Fibroblast of lung (primary cell): Measurements from ENCODE around the gene FOXL3.

Experiments used
- EZH2 ChIP-seq: IDR thresholded peaks from 2 replicates; pipeline ENCODE4 v1.5.1; 2012; ENCODE audit warnings: low read length, control low read depth, mild to moderate bottlenecking; ENCODE audit errors: missing control alignments
- TF ChIP-seq, protein P1 (sequence below), 2 donors: IDR thresholded peaks in 1 of 2; conservative IDR thresholded peaks in 1 of 2; 1 replicate in 1 of 2; 2 replicates in 1 of 2; pipeline ENCODE4 v1.5.1; 2011 to 2012; ENCODE audit warnings: low read length in 2 of 2, control low read depth in 1 of 2, inconsistent platforms in 1 of 2, low read depth in 1 of 2, mild to moderate bottlenecking in 1 of 2

DNA sequence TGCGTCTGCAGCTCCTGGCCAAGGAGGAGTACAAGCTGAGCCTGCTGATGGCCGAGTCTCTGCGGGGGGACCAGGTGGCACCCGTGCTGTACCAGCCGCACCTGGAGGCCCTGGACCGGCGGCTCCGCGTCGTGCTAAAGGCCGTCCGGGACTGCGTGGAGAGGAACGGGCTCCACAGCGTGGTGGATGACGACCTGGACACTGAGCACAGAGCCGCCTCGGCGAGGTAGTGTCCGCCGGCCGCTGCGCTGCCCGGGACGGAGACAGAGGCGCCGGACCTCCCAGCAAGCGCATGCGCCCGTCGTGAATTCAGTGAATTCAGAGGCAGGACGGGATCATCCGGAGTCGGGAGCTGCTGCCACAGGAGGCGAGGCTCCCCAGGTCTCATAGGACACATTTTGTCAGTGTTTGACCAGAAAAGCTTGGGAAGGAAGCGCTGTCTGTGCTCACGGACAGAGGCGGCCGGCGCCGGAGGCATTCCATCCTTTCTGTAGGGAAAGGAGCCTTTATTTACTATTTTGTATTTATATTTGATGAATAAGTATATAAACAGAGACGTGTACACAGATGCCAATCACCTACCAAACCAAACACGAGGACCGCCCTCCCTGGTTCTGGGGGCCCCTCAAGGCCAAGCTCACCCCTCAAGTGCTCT lies 30.1 kb upstream of the FOXL3 start:
- TF ChIP-seq EZH2, result no peak
- TF ChIP-seq, protein P1, sequence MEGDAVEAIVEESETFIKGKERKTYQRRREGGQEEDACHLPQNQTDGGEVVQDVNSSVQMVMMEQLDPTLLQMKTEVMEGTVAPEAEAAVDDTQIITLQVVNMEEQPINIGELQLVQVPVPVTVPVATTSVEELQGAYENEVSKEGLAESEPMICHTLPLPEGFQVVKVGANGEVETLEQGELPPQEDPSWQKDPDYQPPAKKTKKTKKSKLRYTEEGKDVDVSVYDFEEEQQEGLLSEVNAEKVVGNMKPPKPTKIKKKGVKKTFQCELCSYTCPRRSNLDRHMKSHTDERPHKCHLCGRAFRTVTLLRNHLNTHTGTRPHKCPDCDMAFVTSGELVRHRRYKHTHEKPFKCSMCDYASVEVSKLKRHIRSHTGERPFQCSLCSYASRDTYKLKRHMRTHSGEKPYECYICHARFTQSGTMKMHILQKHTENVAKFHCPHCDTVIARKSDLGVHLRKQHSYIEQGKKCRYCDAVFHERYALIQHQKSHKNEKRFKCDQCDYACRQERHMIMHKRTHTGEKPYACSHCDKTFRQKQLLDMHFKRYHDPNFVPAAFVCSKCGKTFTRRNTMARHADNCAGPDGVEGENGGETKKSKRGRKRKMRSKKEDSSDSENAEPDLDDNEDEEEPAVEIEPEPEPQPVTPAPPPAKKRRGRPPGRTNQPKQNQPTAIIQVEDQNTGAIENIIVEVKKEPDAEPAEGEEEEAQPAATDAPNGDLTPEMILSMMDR (conservative IDR thresholded peaks at IDR 0.05 in 1 of 2, IDR thresholded peaks at IDR 0.05 in 1 of 2; ENCODE audit: low read depth in 1 of 2, low read length in 2 of 2), result no peak
